ENCODE measurements around the gene RNU6-9. TPM values are rescaled to one million over a fixed set of nuclear protein-coding genes. Genes with fewer than 3 reads are reported as not detected.
A peak's percentile ranks its signal among the peaks of the same experiment; 100 is the strongest.

Gene RNU6-9
- total RNA-seq, 4 donors from 2014 or later: not detected

DNA sequence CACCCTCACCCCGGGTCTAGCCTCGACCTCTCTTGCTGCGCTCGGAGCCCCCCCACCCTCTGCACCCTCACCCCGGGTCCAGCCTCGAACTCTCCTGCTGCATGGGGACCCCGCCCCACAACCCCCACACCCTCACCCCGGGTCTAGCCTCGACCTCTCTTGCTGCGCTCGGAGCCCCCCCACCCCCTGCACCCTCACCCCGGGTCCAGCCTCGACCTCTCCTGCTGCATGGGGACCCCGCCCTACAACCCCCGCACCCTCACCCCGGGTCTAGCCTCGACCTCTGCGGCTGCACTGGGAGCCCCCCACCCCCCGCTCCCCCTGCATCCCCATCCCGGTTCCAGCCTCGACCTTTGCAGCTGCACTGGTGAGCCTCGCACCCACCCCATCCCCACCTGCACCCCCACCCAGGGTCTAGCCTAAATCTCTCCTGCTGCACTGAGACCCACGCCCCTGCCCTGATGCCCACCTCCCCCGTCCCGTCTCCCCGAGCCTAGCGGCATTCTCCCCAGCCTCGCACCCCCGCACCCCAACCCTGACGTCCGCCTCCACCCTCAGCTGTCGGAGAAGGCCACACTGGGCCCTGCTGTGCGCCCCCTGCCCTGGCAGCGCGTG lies 32.0 kb upstream of the RNU6-9 start:
- Histone ChIP-seq H3K27me3 (no peaks in the 10 kb centered on the region), H3K4me1 (peaks cover 44% of the 10 kb centered on the region), H3K9me3 (no peaks in the 10 kb centered on the region), H3K27ac (no peak overlapping the region), H3K4me3 (peak overlapping the region; percentile 62), H3K36me3 (no peaks in the 10 kb centered on the region)
- DNase-seq (ENCODE audit: low spot score in 2 of 2): no peak
- no peak for TF ChIP-seq POLR2A (IDR thresholded peaks at IDR 0.05)
- no peak for TF ChIP-seq EP300 (IDR thresholded peaks at IDR 0.05)
- TF ChIP-seq, protein P1, sequence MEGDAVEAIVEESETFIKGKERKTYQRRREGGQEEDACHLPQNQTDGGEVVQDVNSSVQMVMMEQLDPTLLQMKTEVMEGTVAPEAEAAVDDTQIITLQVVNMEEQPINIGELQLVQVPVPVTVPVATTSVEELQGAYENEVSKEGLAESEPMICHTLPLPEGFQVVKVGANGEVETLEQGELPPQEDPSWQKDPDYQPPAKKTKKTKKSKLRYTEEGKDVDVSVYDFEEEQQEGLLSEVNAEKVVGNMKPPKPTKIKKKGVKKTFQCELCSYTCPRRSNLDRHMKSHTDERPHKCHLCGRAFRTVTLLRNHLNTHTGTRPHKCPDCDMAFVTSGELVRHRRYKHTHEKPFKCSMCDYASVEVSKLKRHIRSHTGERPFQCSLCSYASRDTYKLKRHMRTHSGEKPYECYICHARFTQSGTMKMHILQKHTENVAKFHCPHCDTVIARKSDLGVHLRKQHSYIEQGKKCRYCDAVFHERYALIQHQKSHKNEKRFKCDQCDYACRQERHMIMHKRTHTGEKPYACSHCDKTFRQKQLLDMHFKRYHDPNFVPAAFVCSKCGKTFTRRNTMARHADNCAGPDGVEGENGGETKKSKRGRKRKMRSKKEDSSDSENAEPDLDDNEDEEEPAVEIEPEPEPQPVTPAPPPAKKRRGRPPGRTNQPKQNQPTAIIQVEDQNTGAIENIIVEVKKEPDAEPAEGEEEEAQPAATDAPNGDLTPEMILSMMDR (IDR thresholded peaks at IDR 0.05): no peak
- no peak for TF ChIP-seq POLR2AphosphoS5 (IDR thresholded peaks at IDR 0.05)
- WGBS: 41% methylated on average over 18 of the region's 35 CpGs

DNA sequence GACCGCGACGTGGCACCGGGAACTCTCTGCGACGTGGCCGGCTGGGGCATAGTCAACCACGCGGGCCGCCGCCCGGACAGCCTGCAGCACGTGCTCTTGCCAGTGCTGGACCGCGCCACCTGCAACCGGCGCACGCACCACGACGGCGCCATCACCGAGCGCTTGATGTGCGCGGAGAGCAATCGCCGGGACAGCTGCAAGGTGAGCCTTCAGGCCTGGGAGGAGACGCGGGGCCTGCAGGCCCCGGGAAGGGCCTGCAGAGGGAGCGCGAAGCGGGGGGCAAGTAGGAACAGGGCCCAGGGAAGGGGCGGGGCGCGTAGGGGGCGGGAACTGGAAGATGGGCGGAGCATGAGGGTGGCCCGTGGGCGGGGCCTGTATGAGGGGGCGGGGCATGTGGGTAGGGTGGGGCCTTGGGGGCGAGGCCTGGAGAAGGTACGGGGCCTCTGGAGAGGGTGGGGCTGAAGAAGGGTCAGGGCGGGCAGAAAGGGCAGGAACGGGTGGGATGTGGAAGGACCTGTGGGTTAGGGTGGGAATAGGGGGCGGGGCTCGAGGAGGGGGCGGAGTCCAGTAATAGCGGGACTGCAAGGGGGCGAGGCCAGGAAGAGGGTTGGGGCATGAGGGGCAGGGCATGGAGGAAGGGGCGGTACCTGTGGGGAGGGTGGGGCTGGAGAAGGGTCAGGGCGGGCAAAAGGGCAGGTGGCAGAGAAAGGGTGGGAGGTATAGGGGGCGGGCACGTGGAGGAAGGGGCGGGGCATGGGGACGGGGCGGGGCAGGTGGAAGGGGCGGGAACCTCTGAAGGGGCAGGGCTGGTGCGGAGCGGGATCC lies 31.3 kb upstream of the RNU6-9 start:
- H3K27ac ChIP-seq: no peak overlapping the region
- H3K9me3 ChIP-seq: no peaks in the 10 kb centered on the region
- H3K4me1 ChIP-seq: peaks cover 44% of the 10 kb centered on the region
- WGBS: 8% methylated on average over 36 of the region's 60 CpGs
- H3K4me3 ChIP-seq: peak overlapping the region; percentile 62
- DNase-seq (ENCODE audit: low spot score in 2 of 2): no peak
- no peaks in the 10 kb centered on the region for H3K36me3 ChIP-seq
- H3K27me3 ChIP-seq: no peaks in the 10 kb centered on the region
- no peak for TF ChIP-seq POLR2A (IDR thresholded peaks at IDR 0.05)
- TF ChIP-seq, protein P1 (IDR thresholded peaks at IDR 0.05): peak in 1 of 2 donors; percentile 34

DNA sequence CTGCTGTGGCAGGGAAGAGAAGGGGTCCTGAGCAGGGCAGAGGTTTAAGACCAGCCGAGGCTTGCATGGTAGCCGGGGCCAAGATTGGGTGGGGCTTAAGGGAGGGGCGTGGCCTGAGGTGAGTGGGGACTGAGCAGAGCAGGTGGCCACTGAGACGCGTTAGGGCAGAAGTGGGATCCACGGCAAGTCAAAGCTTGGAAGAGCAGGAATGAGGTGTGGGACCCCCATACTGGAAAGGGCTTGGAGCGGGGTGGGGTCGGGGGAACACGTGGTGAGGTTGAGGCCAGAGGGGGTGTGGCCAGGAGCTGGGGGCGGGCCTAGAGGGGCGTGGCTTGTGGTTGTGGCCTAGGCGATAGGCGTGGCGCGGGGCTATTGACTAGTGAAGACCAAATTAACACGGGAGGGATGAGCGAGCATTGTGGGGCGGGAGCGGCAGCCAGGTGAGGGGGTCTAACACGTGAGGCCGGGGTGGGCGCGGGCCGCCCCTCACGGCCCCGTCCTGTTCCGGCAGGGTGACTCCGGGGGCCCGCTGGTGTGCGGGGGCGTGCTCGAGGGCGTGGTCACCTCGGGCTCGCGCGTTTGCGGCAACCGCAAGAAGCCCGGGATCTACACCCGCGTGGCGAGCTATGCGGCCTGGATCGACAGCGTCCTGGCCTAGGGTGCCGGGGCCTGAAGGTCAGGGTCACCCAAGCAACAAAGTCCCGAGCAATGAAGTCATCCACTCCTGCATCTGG lies 30.5 kb upstream of the RNU6-9 start:
- TF ChIP-seq EP300 (IDR thresholded peaks at IDR 0.05) (no peak), POLR2A (IDR thresholded peaks at IDR 0.05) (no peak), POLR2AphosphoS5 (IDR thresholded peaks at IDR 0.05) (no peak)
- TF ChIP-seq, protein P1 (IDR thresholded peaks at IDR 0.05): no peak
- no peaks in the 10 kb centered on the region for H3K27me3 ChIP-seq

DNA sequence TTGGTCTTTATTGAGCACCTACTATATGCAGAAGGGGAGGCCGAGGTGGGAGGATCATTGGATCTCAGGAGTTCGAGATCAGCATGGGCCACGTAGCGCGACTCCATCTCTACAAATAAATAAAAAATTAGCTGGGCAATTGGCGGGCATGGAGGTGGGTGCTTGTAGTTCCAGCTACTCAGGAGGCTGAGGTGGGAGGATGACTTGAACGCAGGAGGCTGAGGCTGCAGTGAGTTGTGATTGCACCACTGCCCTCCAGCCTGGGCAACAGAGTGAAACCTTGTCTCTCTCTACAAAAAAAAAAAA lies 30.0 kb upstream of the RNU6-9 start:
- Histone ChIP-seq H3K36me3 (peaks cover 9% of the 10 kb centered on the region), H3K4me3 (no peak overlapping the region), H3K27ac (no peak overlapping the region), H3K27me3 (no peaks in the 10 kb centered on the region), H3K4me1 (peaks cover 45% of the 10 kb centered on the region), H3K9me3 (no peaks in the 10 kb centered on the region)
- TF ChIP-seq EP300 (IDR thresholded peaks at IDR 0.05): no peak
- TF ChIP-seq, protein P1 (IDR thresholded peaks at IDR 0.05): no peak
- no peak for TF ChIP-seq POLR2A (IDR thresholded peaks at IDR 0.05)
- TF ChIP-seq POLR2AphosphoS5 (IDR thresholded peaks at IDR 0.05): no peak
- WGBS: 67% methylated on average over 7 of the region's 7 CpGs
- no peak for DNase-seq (ENCODE audit: low spot score in 2 of 2)

More for the DNA sequence above, 30.5 kb upstream of the RNU6-9 start:
- WGBS: 23% methylated on average over 27 of the region's 48 CpGs
- Histone ChIP-seq H3K36me3 (peaks cover 4% of the 10 kb centered on the region), H3K4me1 (peaks cover 44% of the 10 kb centered on the region), H3K4me3 (peak overlapping the region; percentile 26), H3K27ac (no peak overlapping the region), H3K9me3 (no peaks in the 10 kb centered on the region)
- DNase-seq (ENCODE audit: low spot score in 2 of 2): no peak

DNA sequence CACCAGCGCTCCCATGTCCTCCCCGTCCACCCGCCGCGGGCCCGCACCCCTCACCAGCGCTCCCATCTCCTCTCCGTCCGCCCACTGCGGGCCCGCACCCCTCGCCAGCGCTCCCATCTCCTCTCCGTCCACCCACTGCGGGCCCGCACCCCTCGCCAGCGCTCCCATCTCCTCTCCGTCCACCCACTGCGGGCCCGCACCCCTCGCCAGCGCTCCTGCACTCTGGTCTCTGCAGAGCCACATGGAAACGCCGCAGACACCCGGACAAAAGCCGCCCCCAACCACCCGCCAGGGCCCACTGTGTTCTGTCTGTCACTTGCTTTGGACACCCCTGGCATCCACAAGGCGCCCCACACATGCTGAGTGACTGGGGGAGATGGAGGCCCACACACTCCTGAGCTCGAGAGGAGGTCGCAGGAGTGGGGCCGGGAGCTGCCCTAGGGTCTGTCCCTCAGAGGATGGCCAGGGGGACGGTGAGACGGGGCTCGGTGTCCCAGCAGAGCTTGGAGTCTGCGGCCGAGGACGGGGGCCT lies 26.4 kb upstream of the RNU6-9 start:
- no peak overlapping the region for H3K27ac ChIP-seq
- WGBS: 81% methylated on average over 34 of the region's 38 CpGs

More for the DNA sequence above, 26.4 kb upstream of the RNU6-9 start:
- H3K4me3 ChIP-seq: no peak overlapping the region
- DNase-seq (ENCODE audit: low spot score in 2 of 2): no peak
- no peaks in the 10 kb centered on the region for H3K9me3 ChIP-seq
- TF ChIP-seq, protein P1 (IDR thresholded peaks at IDR 0.05): no peak
- TF ChIP-seq EP300 (IDR thresholded peaks at IDR 0.05) (no peak), POLR2A (IDR thresholded peaks at IDR 0.05) (no peak), POLR2AphosphoS5 (IDR thresholded peaks at IDR 0.05) (no peak)
- H3K27me3 ChIP-seq: no peaks in the 10 kb centered on the region
- peaks cover 38% of the 10 kb centered on the region for H3K36me3 ChIP-seq
- H3K4me1 ChIP-seq: peaks cover 33% of the 10 kb centered on the region

All from suprapubic skin (tissue), 4 donors.